Measurements from ENCODE around the gene STAG3. TPM values are rescaled to one million over a fixed set of nuclear protein-coding genes. Genes with fewer than 3 reads are reported as not detected.

The STAG3 gene
- total and polyA plus RNA-seq, 10 of the 15 experiments (the other 5 are each of a cell fraction or from before 2014, with no cell fraction given) = 73.0 to 306 (median 120) TPM

DNA sequence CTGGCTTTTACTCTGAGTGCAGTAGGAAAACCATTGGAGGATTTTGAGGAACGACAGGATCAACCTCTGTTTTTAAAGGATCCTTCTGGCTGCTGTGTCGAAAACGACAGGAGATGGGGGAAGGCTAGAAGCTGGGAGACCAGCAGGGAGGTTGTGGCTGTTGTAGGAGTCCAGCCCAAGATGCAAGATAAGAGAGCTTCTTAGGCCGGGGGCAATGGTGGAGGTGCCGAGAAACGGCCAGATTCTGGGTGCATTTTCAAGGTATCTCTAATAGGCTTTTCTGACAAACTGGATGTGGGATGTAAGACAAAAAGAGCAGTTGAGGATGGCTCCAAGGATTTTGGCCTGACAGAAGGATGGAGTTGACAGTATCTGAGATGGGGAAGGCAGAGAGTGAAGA lies 31.8 kb downstream of the STAG3 start:
- in situ Hi-C loops (cut with MboI) = no loop called here
- peak overlapping the region; percentile 38; the same call in 1 of the 2 replicates for H3K9ac ChIP-seq (ENCODE audit: control insufficient read depth, insufficient read depth, low read length)
- FAIRE-seq (no peak), DNase-seq (ENCODE audit: low read depth, low spot score) (no peak), ATAC-seq (no peak)
- ChIA-PET POLR2A (interaction anchor here (2.6 to 8.3 kb wide), 4 partner anchors 9 to 61 kb away, joined by 21 to 86 read pairs (median 42); partner anchors contain the start of genes LAMTOR4 and PVRIG), RAD21 (ENCODE audit: unreplicated experiment) (interaction anchor here (1.0 to 3.9 kb wide), 10 partner anchors 9 to 77 kb away, joined by 3 to 33 read pairs (median 8); partner anchors contain the start of genes GAL3ST4 and LAMTOR4), CTCF (interaction anchor here (1.2 to 5.7 kb wide), 6 partner anchors 8 to 76 kb away, joined by 3 to 65 read pairs (median 45); partner anchors contain the start of genes GPC2 and PVRIG), SMC1A (ENCODE audit: uncharacterized antibody, unreplicated experiment) (interaction anchor here (0.6 to 14.7 kb wide), 13 partner anchors 9 to 213 kb away, joined by 3 to 140 read pairs (median 7); partner anchors contain the start of genes GAL3ST4 and PVRIG)
- no peak overlapping the region for H2AFZ ChIP-seq (ENCODE audit: control insufficient read depth, low read depth, low read length)
- no peaks in the 10 kb centered on the region for H4K20me1 ChIP-seq (ENCODE audit: control insufficient read depth, insufficient read depth)
- peaks cover 10% of the 10 kb centered on the region for H3K79me2 ChIP-seq (ENCODE audit: control insufficient read depth, insufficient read depth, low read length)
- WGBS (ENCODE audit: insufficient coverage, insufficient replicate concordance, low lambda C conversion rate, missing lambda C conversion rate) = 26% methylated on average over 6 of the region's 6 CpGs
- intact Hi-C loops (cut with micrococcal nuclease; ENCODE audit: unreplicated experiment) = no loop called here
- H3K4me1 ChIP-seq (ENCODE audit: control insufficient read depth, insufficient read depth, low read length) = peaks cover 53% of the 10 kb centered on the region
- TF ChIP-seq MTA3 (IDR thresholded peaks at IDR 0.05; ENCODE audit: borderline replicate concordance, low read length) (0 out of 2 replicates have a peak, but pooled peaks have one; percentile 42), JUND (IDR thresholded peaks at IDR 0.05; ENCODE audit: low read depth, low read length) (no peak), KLF5 (IDR thresholded peaks at IDR 0.05; ENCODE audit: partially characterized antibody) (no peak), NFYB (IDR thresholded peaks at IDR 0.05; ENCODE audit: insufficient read depth, low read depth, low read length) (no peak)
- peak overlapping the region; percentile 80 for H3K4me2 ChIP-seq (ENCODE audit: control insufficient read depth, insufficient read depth)
- no peaks in the 10 kb centered on the region for H3K27me3 ChIP-seq (replicated peaks in 1 of 2; ENCODE audit: control insufficient read depth in 2 of 2, insufficient read depth in 2 of 2, low read length in 1 of 2)
- H3K9me3 ChIP-seq (replicated peaks; ENCODE audit: control insufficient read depth, insufficient read depth, low read length) = no peaks in the 10 kb centered on the region
- BruUV-seq (replicated peaks) = no TSS peak
- peak overlapping the region; percentile 57 for H3K27ac ChIP-seq (ENCODE audit: control insufficient read depth, insufficient read depth)
- peak overlapping the region; percentile 56; the same call in 1 of the 2 replicates for H3K4me3 ChIP-seq
- H3K36me3 ChIP-seq (ENCODE audit: control insufficient read depth in 2 of 2, insufficient read depth in 2 of 2, low read length in 1 of 2) = no peaks in the 10 kb centered on the region

DNA sequence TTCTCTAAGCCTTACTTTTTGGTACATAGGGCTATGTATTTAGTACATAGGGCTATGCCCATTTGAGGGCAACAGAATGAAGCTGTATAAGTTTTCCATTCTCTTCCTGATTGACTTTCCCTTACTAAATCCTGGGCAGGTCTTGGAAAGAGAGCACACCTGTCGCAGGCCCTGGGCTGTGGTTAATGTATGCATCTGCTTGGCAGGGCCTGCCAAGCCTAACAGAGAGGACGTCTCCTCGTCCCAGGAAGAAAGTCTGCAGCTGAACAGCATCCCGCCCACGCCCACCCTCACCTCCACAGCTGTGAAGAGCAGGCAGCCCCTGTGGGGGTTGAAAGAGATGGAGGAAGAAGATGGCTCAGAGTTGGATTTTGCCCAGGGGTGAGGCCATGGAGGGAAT lies 33.1 kb downstream of the STAG3 start:
- 3% methylated on average over 5 of the region's 5 CpGs for WGBS (ENCODE audit: insufficient coverage, insufficient replicate concordance, low lambda C conversion rate, missing lambda C conversion rate)
- peak overlapping the region; percentile 66 for H3K4me3 ChIP-seq
- H3K4me1 ChIP-seq (ENCODE audit: control insufficient read depth, insufficient read depth, low read length) = peaks cover 61% of the 10 kb centered on the region
- intact Hi-C loops (cut with micrococcal nuclease; ENCODE audit: unreplicated experiment) = no loop called here
- SMC1A ChIA-PET (ENCODE audit: uncharacterized antibody, unreplicated experiment) = interaction anchor here (1.0 to 14.7 kb wide), 10 partner anchors 8 to 78 kb away, joined by 4 to 140 read pairs (median 8); partner anchors contain the start of genes LAMTOR4 and PVRIG
- peak overlapping the region; percentile 63 for H2AFZ ChIP-seq (ENCODE audit: control insufficient read depth, low read depth, low read length)
- H3K9me3 ChIP-seq (replicated peaks; ENCODE audit: control insufficient read depth, insufficient read depth, low read length) = no peaks in the 10 kb centered on the region
- no TSS peak for BruUV-seq (replicated peaks)
- H3K9ac ChIP-seq (ENCODE audit: control insufficient read depth, insufficient read depth, low read length) = peak overlapping the region; percentile 72
- in situ Hi-C loops (cut with MboI) = no loop called here
- H3K27me3 ChIP-seq (replicated peaks in 1 of 2; ENCODE audit: control insufficient read depth in 2 of 2, insufficient read depth in 2 of 2, low read length in 1 of 2) = no peaks in the 10 kb centered on the region
- CTCF ChIA-PET = interaction anchor here (0.8 to 5.7 kb wide), 12 partner anchors 8 to 197 kb away, joined by 3 to 65 read pairs (median 5); partner anchors contain the start of genes GPC2, LAMTOR4 and PVRIG
- no peak for TF ChIP-seq ZNF207 (IDR thresholded peaks at IDR 0.05; ENCODE audit: borderline replicate concordance)
- no peak for TF ChIP-seq KDM1A (IDR thresholded peaks at IDR 0.05; ENCODE audit: borderline replicate concordance)
- TF ChIP-seq ASH2L (IDR thresholded peaks at IDR 0.05; ENCODE audit: borderline replicate concordance, low read depth) = no peak
- TF ChIP-seq EGR1 (IDR thresholded peaks at IDR 0.05; ENCODE audit: borderline replicate concordance in 1 of 2, low read depth in 2 of 2, low read length in 2 of 2) = peak in 1 of 2 experiments; percentile 90; a peak in 2 of 3 replicates
- TF ChIP-seq POLR2A (IDR thresholded peaks at IDR 0.05; ENCODE audit: low read depth, low read length) = 0 out of 2 replicates have a peak, but pooled peaks have one; percentile 1
- 0 out of 2 replicates have a peak, but pooled peaks have one; percentile 42 for TF ChIP-seq TCF12 (IDR thresholded peaks at IDR 0.05; ENCODE audit: low read depth, low read length)
- no peak for TF ChIP-seq MTA3 (IDR thresholded peaks at IDR 0.05; ENCODE audit: borderline replicate concordance, low read length)
- 0 out of 2 replicates have a peak, but pooled peaks have one; percentile 6 for TF ChIP-seq SPI1 (IDR thresholded peaks at IDR 0.05; ENCODE audit: borderline replicate concordance, insufficient read depth, low read depth, low read length)
- TF ChIP-seq, protein P1, sequence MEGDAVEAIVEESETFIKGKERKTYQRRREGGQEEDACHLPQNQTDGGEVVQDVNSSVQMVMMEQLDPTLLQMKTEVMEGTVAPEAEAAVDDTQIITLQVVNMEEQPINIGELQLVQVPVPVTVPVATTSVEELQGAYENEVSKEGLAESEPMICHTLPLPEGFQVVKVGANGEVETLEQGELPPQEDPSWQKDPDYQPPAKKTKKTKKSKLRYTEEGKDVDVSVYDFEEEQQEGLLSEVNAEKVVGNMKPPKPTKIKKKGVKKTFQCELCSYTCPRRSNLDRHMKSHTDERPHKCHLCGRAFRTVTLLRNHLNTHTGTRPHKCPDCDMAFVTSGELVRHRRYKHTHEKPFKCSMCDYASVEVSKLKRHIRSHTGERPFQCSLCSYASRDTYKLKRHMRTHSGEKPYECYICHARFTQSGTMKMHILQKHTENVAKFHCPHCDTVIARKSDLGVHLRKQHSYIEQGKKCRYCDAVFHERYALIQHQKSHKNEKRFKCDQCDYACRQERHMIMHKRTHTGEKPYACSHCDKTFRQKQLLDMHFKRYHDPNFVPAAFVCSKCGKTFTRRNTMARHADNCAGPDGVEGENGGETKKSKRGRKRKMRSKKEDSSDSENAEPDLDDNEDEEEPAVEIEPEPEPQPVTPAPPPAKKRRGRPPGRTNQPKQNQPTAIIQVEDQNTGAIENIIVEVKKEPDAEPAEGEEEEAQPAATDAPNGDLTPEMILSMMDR (IDR thresholded peaks at IDR 0.05 in 2 of 3, conservative IDR thresholded peaks at IDR 0.05 in 1 of 3; ENCODE audit: control insufficient read depth in 2 of 3, extremely low read depth in 1 of 3, insufficient read depth in 1 of 3, low read depth in 3 of 3, low read length in 3 of 3) = no peak
- no peak for DNase-seq (ENCODE audit: low read depth, low spot score)
- RAD21 ChIA-PET (ENCODE audit: unreplicated experiment) = interaction anchor here (0.5 to 3.9 kb wide), 19 partner anchors 8 to 218 kb away, joined by 3 to 33 read pairs (median 5); partner anchors contain the start of genes LAMTOR4, MEPCE, PVRIG and ZCWPW1
- peak overlapping the region; percentile 90 for H3K27ac ChIP-seq (ENCODE audit: control insufficient read depth, insufficient read depth)
- peak overlapping the region; percentile 88 for H3K4me2 ChIP-seq (ENCODE audit: control insufficient read depth, insufficient read depth)
- ATAC-seq = no peak
- no peaks in the 10 kb centered on the region; a peak in 1 of 4 replicates for H3K36me3 ChIP-seq (ENCODE audit: control insufficient read depth in 2 of 2, insufficient read depth in 2 of 2, low read length in 1 of 2)
- H3K79me2 ChIP-seq (ENCODE audit: control insufficient read depth, insufficient read depth, low read length) = peaks cover 10% of the 10 kb centered on the region
- FAIRE-seq = no peak
- H4K20me1 ChIP-seq (ENCODE audit: control insufficient read depth, insufficient read depth) = no peaks in the 10 kb centered on the region
- POLR2A ChIA-PET = interaction anchor here (0.5 to 8.3 kb wide), 13 partner anchors 10 to 349 kb away, joined by 3 to 86 read pairs (median 5); partner anchors contain the start of genes LAMTOR4, PVRIG and ZCWPW1
